ENCODE measurements around the gene MAPK10. TPM values are rescaled to one million over a fixed set of nuclear protein-coding genes. Genes with fewer than 3 reads are reported as not detected.

MAPK10 gene
- total and polyA plus RNA-seq, 4 experiments from 2014 or later, result 0.48 to 0.49 TPM; not detected in 2

DNA sequence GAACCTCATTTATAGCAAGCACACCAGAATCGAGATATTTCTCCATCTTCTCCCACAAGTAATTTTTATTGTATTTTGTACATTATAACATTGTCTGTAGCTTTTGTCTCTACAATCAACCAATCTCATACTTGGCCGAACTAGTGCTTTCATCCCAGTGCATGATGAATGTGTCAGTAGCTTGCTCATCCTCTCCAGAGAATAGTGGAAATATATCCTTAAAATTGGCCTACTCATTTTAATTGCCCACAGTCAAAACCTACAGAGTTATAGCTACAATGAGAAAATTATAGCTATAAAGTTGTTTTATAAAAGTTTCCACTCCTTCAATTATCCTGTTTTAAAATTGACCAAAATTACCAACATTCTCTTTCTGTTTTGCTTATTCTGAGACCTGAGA lies 103.8 kb downstream of the MAPK10 start:
- Histone ChIP-seq H3K27me3 (ENCODE audit: insufficient read depth, low read length) (no peaks in the 10 kb centered on the region), H3K4me3 (ENCODE audit: low read length in 2 of 2) (no peak overlapping the region), H3K27ac (ENCODE audit: low read depth, low read length) (no peak overlapping the region), H3K4me1 (ENCODE audit: insufficient read depth, low read length) (no peaks in the 10 kb centered on the region), H3K36me3 (ENCODE audit: insufficient read depth, low read length) (no peaks in the 10 kb centered on the region), H3K9me3 (ENCODE audit: control insufficient read depth in 1 of 2, low read length in 2 of 2) (no peaks in the 10 kb centered on the region)
- intact Hi-C loops (cut with micrococcal nuclease), result no loop called here
- DNase-seq, result no peak
- POLR2A ChIA-PET (ENCODE audit: partially characterized antibody), result no interaction called here
- Mint-ChIP-seq H3K27me3 (no peaks in the 10 kb centered on the region), H3K36me3 (no peaks in the 10 kb centered on the region), H3K9me3 (peaks cover 0 to 2% (median 0%) of the 10 kb centered on the region in 8 donors), H3K4me1 (no peaks in the 10 kb centered on the region), H3K4me3 (no peak overlapping the region), H3K27ac (no peak overlapping the region)
- CTCF ChIA-PET (ENCODE audit: partially characterized antibody), result no interaction called here

DNA sequence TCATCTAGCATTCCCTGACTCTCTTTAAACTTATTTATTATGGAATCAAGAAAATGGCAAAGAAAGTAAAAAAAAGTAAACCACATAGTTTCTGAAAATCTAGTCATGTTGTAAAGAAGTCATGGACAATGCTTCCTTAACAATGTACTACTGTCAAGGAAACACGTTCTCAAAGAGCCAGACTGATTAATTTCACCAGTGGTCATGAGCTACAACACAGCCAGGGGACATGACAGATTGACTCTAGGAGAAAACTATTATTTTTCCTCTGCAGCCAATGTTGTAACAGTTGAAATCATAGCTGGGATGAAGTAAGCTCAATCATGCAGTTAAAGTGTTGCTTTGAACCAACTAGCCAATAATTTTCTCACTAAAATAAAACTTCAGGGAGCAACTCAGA lies 109.2 kb downstream of the MAPK10 start:
- no peaks in the 10 kb centered on the region for H3K4me1 Mint-ChIP-seq
- H3K36me3 ChIP-seq (ENCODE audit: insufficient read depth, low read length), result no peaks in the 10 kb centered on the region
- no peak overlapping the region for H3K27ac ChIP-seq (ENCODE audit: low read depth, low read length)
- no peaks in the 10 kb centered on the region for H3K27me3 Mint-ChIP-seq
- H3K27ac Mint-ChIP-seq, result no peak overlapping the region
- no peaks in the 10 kb centered on the region for H3K27me3 ChIP-seq (ENCODE audit: insufficient read depth, low read length)
- POLR2A ChIA-PET (ENCODE audit: partially characterized antibody), result no interaction called here
- no peak for DNase-seq
- peaks cover 0 to 6% (median 0%) of the 10 kb centered on the region in 8 donors for H3K9me3 Mint-ChIP-seq
- H3K9me3 ChIP-seq (ENCODE audit: control insufficient read depth in 1 of 2, low read length in 2 of 2), result no peaks in the 10 kb centered on the region
- H3K4me3 Mint-ChIP-seq, result no peak overlapping the region
- no peaks in the 10 kb centered on the region for H3K36me3 Mint-ChIP-seq
- no peaks in the 10 kb centered on the region for H3K4me1 ChIP-seq (ENCODE audit: insufficient read depth, low read length)
- CTCF ChIA-PET (ENCODE audit: partially characterized antibody), result no interaction called here
- intact Hi-C loops (cut with micrococcal nuclease), result no loop called here
- no peak overlapping the region for H3K4me3 ChIP-seq (ENCODE audit: low read length in 2 of 2)

DNA sequence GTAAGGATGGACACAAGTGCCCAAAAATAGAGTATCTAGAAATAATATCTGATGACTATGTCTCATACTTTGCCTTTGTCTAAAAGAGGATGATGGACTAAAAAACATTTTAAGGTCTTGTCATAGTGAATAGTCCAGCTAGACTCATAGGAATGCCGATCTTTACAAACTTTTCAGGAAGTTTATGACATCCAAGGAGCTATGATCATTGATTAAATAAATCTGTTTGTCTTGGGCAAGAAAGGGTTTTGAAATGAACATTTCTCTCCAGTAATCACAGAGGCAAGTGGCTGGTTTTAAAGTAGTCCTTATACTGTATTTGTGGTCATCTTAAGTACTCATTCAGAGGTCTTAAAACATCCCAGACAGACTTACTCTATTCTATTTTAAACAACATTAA lies 109.8 kb downstream of the MAPK10 start:
- Histone ChIP-seq H3K4me3 (ENCODE audit: low read length in 2 of 2) (no peak overlapping the region), H3K27me3 (ENCODE audit: insufficient read depth, low read length) (no peaks in the 10 kb centered on the region), H3K36me3 (ENCODE audit: insufficient read depth, low read length) (no peaks in the 10 kb centered on the region), H3K4me1 (ENCODE audit: insufficient read depth, low read length) (no peaks in the 10 kb centered on the region), H3K27ac (ENCODE audit: low read depth, low read length) (no peak overlapping the region), H3K9me3 (ENCODE audit: control insufficient read depth in 1 of 2, low read length in 2 of 2) (no peaks in the 10 kb centered on the region)
- H3K4me1 Mint-ChIP-seq, result no peaks in the 10 kb centered on the region
- ChIA-PET CTCF (ENCODE audit: partially characterized antibody) (no interaction called here), POLR2A (ENCODE audit: partially characterized antibody) (no interaction called here)
- intact Hi-C loops (cut with micrococcal nuclease), result no loop called here
- no peak overlapping the region for H3K27ac Mint-ChIP-seq
- peaks cover 0 to 6% (median 0%) of the 10 kb centered on the region in 8 donors for H3K9me3 Mint-ChIP-seq
- no peak for DNase-seq
- H3K36me3 Mint-ChIP-seq, result no peaks in the 10 kb centered on the region
- no peak overlapping the region for H3K4me3 Mint-ChIP-seq
- no peaks in the 10 kb centered on the region for H3K27me3 Mint-ChIP-seq

DNA sequence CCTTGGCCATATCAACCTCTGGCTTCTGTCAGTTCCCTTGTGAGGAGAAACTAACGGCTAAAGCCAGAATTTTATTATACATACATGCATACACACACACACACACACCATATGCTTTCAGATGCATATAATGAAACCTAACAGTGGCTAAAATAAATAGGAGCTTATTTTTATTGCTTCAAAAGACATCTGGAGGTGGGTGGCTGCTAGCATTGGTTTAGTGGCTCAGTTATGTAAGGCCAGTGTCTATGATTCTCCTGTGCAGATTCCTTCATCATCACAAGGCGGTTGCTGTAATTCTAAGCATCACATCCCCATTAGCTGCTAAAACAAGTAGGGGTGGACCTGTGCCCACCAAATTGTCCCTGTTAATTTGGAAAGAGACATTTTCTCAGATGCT lies 110.8 kb downstream of the MAPK10 start:
- no peaks in the 10 kb centered on the region for H3K36me3 ChIP-seq (ENCODE audit: insufficient read depth, low read length)
- CTCF ChIA-PET (ENCODE audit: partially characterized antibody), result no interaction called here
- intact Hi-C loops (cut with micrococcal nuclease), result no loop called here
- Mint-ChIP-seq H3K4me1 (no peaks in the 10 kb centered on the region), H3K36me3 (no peaks in the 10 kb centered on the region), H3K27ac (no peak overlapping the region), H3K27me3 (no peaks in the 10 kb centered on the region), H3K9me3 (peaks cover 0 to 6% (median 0%) of the 10 kb centered on the region in 8 donors), H3K4me3 (no peak overlapping the region)
- DNase-seq, result no peak
- no peaks in the 10 kb centered on the region for H3K27me3 ChIP-seq (ENCODE audit: insufficient read depth, low read length)
- POLR2A ChIA-PET (ENCODE audit: partially characterized antibody), result no interaction called here
- H3K9me3 ChIP-seq (ENCODE audit: control insufficient read depth in 1 of 2, low read length in 2 of 2), result no peaks in the 10 kb centered on the region
- H3K27ac ChIP-seq (ENCODE audit: low read depth, low read length), result no peak overlapping the region
- H3K4me3 ChIP-seq (ENCODE audit: low read length in 2 of 2), result no peak overlapping the region
- no peaks in the 10 kb centered on the region for H3K4me1 ChIP-seq (ENCODE audit: insufficient read depth, low read length)

DNA sequence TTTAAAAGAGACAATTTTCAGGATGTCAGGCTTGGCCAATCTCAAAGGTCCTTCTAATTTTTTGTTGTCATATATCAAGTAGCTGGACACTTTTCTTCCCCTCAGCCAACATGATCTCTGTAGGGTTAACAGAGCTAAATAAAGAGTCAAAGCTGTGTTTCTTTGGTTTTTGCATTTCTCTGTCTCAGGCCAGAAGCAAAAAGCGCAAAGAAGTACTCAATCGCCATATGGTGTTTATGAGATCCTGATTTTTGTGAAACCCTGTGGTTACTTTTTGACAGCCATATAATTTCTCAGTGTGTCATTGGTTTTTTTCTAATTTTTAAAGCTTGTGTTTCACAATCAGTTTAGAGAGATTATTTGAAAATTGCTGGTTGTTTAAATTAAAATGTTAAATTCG lies 111.9 kb downstream of the MAPK10 start:
- Histone ChIP-seq H3K27ac (ENCODE audit: low read depth, low read length) (no peak overlapping the region), H3K4me3 (ENCODE audit: low read length in 2 of 2) (no peak overlapping the region), H3K27me3 (ENCODE audit: insufficient read depth, low read length) (no peaks in the 10 kb centered on the region), H3K4me1 (ENCODE audit: insufficient read depth, low read length) (no peaks in the 10 kb centered on the region), H3K36me3 (ENCODE audit: insufficient read depth, low read length) (no peaks in the 10 kb centered on the region), H3K9me3 (ENCODE audit: control insufficient read depth in 1 of 2, low read length in 2 of 2) (no peaks in the 10 kb centered on the region)
- CTCF ChIA-PET (ENCODE audit: partially characterized antibody), result no interaction called here
- POLR2A ChIA-PET (ENCODE audit: partially characterized antibody), result no interaction called here
- Mint-ChIP-seq H3K27ac (no peak overlapping the region), H3K36me3 (no peaks in the 10 kb centered on the region), H3K9me3 (peaks cover 0 to 12% (median 5%) of the 10 kb centered on the region in 8 donors), H3K27me3 (no peaks in the 10 kb centered on the region), H3K4me3 (no peak overlapping the region), H3K4me1 (no peaks in the 10 kb centered on the region)
- no peak for DNase-seq
- intact Hi-C loops (cut with micrococcal nuclease), result no loop called here

DNA sequence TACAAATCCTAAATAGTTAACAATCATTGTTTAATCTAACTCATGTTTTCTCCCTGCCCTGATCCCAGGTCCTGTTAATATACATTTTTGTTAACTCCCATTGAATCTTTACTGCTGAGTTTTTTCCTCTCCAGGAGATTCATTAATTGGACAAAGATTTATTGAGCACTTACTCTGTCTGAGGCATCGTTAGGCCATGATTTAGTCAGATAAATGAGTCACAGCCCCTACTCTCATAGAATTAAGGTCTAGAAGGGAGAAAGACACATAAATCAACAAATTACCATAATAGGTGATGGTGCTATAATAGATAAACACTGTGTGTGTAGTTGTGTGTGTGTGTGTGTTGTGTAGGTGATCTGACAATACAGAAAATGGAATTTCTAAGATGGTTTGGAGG lies 112.5 kb downstream of the MAPK10 start:
- Mint-ChIP-seq H3K36me3 (no peaks in the 10 kb centered on the region), H3K27me3 (no peaks in the 10 kb centered on the region), H3K4me3 (no peak overlapping the region), H3K9me3 (peaks cover 0 to 12% (median 5%) of the 10 kb centered on the region in 8 donors), H3K4me1 (no peaks in the 10 kb centered on the region), H3K27ac (no peak overlapping the region)
- ChIA-PET POLR2A (ENCODE audit: partially characterized antibody) (no interaction called here), CTCF (ENCODE audit: partially characterized antibody) (no interaction called here)
- DNase-seq, result no peak
- no peaks in the 10 kb centered on the region for H3K4me1 ChIP-seq (ENCODE audit: insufficient read depth, low read length)
- intact Hi-C loops (cut with micrococcal nuclease), result no loop called here
- no peak overlapping the region for H3K27ac ChIP-seq (ENCODE audit: low read depth, low read length)
- no peaks in the 10 kb centered on the region for H3K9me3 ChIP-seq (ENCODE audit: control insufficient read depth in 1 of 2, low read length in 2 of 2)
- no peaks in the 10 kb centered on the region for H3K36me3 ChIP-seq (ENCODE audit: insufficient read depth, low read length)
- no peak overlapping the region for H3K4me3 ChIP-seq (ENCODE audit: low read length in 2 of 2)
- H3K27me3 ChIP-seq (ENCODE audit: insufficient read depth, low read length), result no peaks in the 10 kb centered on the region

DNA sequence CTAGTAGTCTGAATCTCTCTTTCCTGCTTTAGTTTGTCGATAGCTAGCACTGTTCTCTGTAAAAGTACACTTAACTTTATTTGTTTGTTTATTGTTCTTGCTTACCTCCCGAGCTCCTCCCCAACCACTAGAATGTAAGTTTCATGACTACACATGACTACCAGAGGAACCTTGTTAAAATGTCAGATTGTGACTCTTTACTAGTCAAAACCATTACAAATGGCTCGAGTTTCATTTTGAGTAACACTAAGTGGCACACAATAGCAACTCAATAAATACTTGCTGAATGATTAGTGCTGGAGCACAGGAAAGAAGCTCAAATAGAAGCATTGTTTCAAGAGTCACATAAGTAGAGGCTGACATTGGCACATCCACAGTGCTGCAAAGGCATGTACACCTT lies 116.1 kb downstream of the MAPK10 start:
- Histone ChIP-seq H3K9me3 (ENCODE audit: control insufficient read depth in 1 of 2, low read length in 2 of 2) (no peaks in the 10 kb centered on the region), H3K27ac (ENCODE audit: low read depth, low read length) (no peak overlapping the region), H3K4me3 (ENCODE audit: low read length in 2 of 2) (no peak overlapping the region), H3K4me1 (ENCODE audit: insufficient read depth, low read length) (no peaks in the 10 kb centered on the region), H3K36me3 (ENCODE audit: insufficient read depth, low read length) (no peaks in the 10 kb centered on the region), H3K27me3 (ENCODE audit: insufficient read depth, low read length) (no peaks in the 10 kb centered on the region)
- Mint-ChIP-seq H3K27me3 (no peaks in the 10 kb centered on the region), H3K9me3 (peaks cover 2 to 29% (median 17%) of the 10 kb centered on the region in 8 donors), H3K27ac (no peak overlapping the region), H3K4me1 (no peaks in the 10 kb centered on the region), H3K36me3 (no peaks in the 10 kb centered on the region), H3K4me3 (no peak overlapping the region)
- intact Hi-C loops (cut with micrococcal nuclease), result no loop called here
- DNase-seq, result no peak
- ChIA-PET CTCF (ENCODE audit: partially characterized antibody) (no interaction called here), POLR2A (ENCODE audit: partially characterized antibody) (no interaction called here)

DNA sequence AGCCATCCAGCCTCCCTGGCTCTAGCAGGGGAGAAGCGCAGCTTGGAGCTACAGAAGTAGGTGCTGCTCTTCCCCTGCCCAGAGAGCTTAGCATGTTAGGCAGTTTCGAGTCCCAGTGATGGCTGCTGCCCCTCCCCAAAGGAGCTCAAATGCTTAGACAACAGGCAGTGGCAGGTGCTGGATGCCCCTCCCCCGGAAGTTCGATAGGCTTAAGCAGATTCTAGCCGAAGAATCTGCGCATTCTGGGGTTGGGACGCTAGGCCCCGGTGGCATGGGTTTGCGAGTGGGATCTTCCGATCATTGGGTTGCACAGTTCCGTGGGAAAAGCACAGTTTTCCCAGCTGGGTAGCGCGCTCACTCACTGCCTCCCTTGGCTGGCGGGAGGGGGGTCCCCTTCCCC lies 117.2 kb downstream of the MAPK10 start:
- no peaks in the 10 kb centered on the region for H3K4me1 ChIP-seq (ENCODE audit: insufficient read depth, low read length)
- intact Hi-C loops (cut with micrococcal nuclease), result no loop called here
- no peak for DNase-seq
- H3K9me3 ChIP-seq (ENCODE audit: control insufficient read depth in 1 of 2, low read length in 2 of 2), result no peaks in the 10 kb centered on the region
- no peak overlapping the region for H3K4me3 Mint-ChIP-seq
- H3K27me3 Mint-ChIP-seq, result no peaks in the 10 kb centered on the region
- H3K4me3 ChIP-seq (ENCODE audit: low read length in 2 of 2), result no peak overlapping the region
- no peaks in the 10 kb centered on the region for H3K36me3 ChIP-seq (ENCODE audit: insufficient read depth, low read length)
- CTCF ChIA-PET (ENCODE audit: partially characterized antibody), result no interaction called here
- no peaks in the 10 kb centered on the region for H3K27me3 ChIP-seq (ENCODE audit: insufficient read depth, low read length)
- no peaks in the 10 kb centered on the region for H3K36me3 Mint-ChIP-seq
- H3K27ac ChIP-seq (ENCODE audit: low read depth, low read length), result no peak overlapping the region
- POLR2A ChIA-PET (ENCODE audit: partially characterized antibody), result no interaction called here
- H3K4me1 Mint-ChIP-seq, result no peaks in the 10 kb centered on the region
- H3K27ac Mint-ChIP-seq, result no peak overlapping the region
- H3K9me3 Mint-ChIP-seq, result peaks cover 4 to 37% (median 20%) of the 10 kb centered on the region in 8 donors
